ENCODE results near the gene CDKN1B.

GRCh38 chr12:12684375-12685106, 32.6 kb upstream of the CDKN1B start:
- TF ChIP-seq RFX5 (IDR thresholded peaks at IDR 0.05; ENCODE audit: low read depth, low read length) (no peak), FOXM1 (CRISPR knock-in tag; IDR thresholded peaks at IDR 0.05) (no peak), PLRG1 (conservative IDR thresholded peaks at IDR 0.05) (no peak), TAF1 (CRISPR knock-in tag; IDR thresholded peaks at IDR 0.05) (no peak), ZNF841 (CRISPR knock-in tag; IDR thresholded peaks at IDR 0.05; ENCODE audit: borderline replicate concordance) (no peak), CREB1 (IDR thresholded peaks at IDR 0.05) (no peak), CREB1 (CRISPR knock-in tag; IDR thresholded peaks at IDR 0.05) (no peak)
